Measurements from ENCODE around the gene DSN1. TPM values are rescaled to one million over a fixed set of nuclear protein-coding genes. Genes with fewer than 3 reads are reported as not detected.

Gene DSN1
- total and polyA plus RNA-seq, 9 of the 15 experiments (the other 6 are each of a cell fraction or from before 2014, with no cell fraction given) = 23.3 to 45.3 (median 31.1) TPM

DNA sequence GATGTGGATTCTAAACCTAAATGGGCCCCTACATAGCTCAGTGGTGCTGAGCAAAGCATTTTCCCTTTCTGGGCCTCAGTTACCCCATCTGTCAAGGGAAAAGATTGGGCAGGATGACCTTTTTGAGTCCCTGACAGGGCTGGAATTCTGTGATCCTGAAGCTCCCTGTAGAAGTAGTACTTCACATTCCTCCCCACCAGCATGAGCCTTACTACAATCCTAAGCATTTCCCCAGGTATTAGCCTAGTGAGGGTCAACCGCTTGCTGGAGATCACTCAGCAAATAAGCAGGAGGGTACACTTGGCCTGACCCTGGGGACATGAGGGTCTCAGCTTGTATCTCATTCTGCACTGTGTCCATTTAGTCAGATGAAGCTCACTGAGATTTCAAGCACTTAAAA, 41.1 kb downstream of the DSN1 start:
- no peak overlapping the region for H3K4me3 ChIP-seq
- H3K79me2 ChIP-seq (ENCODE audit: control insufficient read depth, insufficient read depth, low read length) = no peaks in the 10 kb centered on the region
- no peaks in the 10 kb centered on the region for H3K9me3 ChIP-seq (replicated peaks; ENCODE audit: control insufficient read depth, insufficient read depth, low read depth, low read length)
- H3K27ac ChIP-seq (ENCODE audit: extremely low read depth, low read depth, low read length) = no peak overlapping the region
- POLR2A ChIA-PET = interaction anchor here (0.6 to 3.2 kb wide), 3 partner anchors 10 to 41 kb away, joined by 3 to 17 read pairs (median 9); partner anchors contain the start of genes DSN1 and NDRG3
- CTCF ChIA-PET (ENCODE audit: low intra/inter-chr PET ratio) = no interaction called here
- intact Hi-C loops (cut with micrococcal nuclease) = no loop called here
- TF ChIP-seq, protein P1, sequence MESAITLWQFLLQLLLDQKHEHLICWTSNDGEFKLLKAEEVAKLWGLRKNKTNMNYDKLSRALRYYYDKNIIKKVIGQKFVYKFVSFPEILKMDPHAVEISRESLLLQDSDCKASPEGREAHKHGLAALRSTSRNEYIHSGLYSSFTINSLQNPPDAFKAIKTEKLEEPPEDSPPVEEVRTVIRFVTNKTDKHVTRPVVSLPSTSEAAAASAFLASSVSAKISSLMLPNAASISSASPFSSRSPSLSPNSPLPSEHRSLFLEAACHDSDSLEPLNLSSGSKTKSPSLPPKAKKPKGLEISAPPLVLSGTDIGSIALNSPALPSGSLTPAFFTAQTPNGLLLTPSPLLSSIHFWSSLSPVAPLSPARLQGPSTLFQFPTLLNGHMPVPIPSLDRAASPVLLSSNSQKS (CRISPR knock-in tag; IDR thresholded peaks at IDR 0.05) = no peak
- TF ChIP-seq NR1H2 (CRISPR knock-in tag; IDR thresholded peaks at IDR 0.05) = no peak
- no peak for TF ChIP-seq MAFF (IDR thresholded peaks at IDR 0.05; ENCODE audit: low read length)
- TF ChIP-seq, protein P2, sequence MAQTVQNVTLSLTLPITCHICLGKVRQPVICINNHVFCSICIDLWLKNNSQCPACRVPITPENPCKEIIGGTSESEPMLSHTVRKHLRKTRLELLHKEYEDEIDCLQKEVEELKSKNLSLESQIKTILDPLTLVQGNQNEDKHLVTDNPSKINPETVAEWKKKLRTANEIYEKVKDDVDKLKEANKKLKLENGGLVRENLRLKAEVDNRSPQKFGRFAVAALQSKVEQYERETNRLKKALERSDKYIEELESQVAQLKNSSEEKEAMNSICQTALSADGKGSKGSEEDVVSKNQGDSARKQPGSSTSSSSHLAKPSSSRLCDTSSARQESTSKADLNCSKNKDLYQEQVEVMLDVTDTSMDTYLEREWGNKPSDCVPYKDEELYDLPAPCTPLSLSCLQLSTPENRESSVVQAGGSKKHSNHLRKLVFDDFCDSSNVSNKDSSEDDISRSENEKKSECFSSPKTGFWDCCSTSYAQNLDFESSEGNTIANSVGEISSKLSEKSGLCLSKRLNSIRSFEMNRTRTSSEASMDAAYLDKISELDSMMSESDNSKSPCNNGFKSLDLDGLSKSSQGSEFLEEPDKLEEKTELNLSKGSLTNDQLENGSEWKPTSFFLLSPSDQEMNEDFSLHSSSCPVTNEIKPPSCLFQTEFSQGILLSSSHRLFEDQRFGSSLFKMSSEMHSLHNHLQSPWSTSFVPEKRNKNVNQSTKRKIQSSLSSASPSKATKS (CRISPR knock-in tag; IDR thresholded peaks at IDR 0.05) = no peak
- no peak for TF ChIP-seq ZNF586 (CRISPR knock-in tag; conservative IDR thresholded peaks at IDR 0.05)
- no peak for TF ChIP-seq TEAD2 (tag; IDR thresholded peaks at IDR 0.05)
- no peak for TF ChIP-seq THRAP3 (IDR thresholded peaks at IDR 0.05; ENCODE audit: borderline replicate concordance)
- TF ChIP-seq PML (IDR thresholded peaks at IDR 0.05; ENCODE audit: low read length) = no peak
- TF ChIP-seq, protein P3, sequence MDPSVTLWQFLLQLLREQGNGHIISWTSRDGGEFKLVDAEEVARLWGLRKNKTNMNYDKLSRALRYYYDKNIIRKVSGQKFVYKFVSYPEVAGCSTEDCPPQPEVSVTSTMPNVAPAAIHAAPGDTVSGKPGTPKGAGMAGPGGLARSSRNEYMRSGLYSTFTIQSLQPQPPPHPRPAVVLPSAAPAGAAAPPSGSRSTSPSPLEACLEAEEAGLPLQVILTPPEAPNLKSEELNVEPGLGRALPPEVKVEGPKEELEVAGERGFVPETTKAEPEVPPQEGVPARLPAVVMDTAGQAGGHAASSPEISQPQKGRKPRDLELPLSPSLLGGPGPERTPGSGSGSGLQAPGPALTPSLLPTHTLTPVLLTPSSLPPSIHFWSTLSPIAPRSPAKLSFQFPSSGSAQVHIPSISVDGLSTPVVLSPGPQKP (CRISPR knock-in tag; IDR thresholded peaks at IDR 0.05) = no peak
- no peak for TF ChIP-seq YBX1 (IDR thresholded peaks at IDR 0.05)
- no peak for TF ChIP-seq HDAC8 (tag; IDR thresholded peaks at IDR 0.05)
- TF ChIP-seq ESRRA (IDR thresholded peaks at IDR 0.05; ENCODE audit: borderline replicate concordance, low read depth) = no peak
- no peak for TF ChIP-seq ARID1B (IDR thresholded peaks at IDR 0.05)
- TF ChIP-seq MCM5 (IDR thresholded peaks at IDR 0.05; ENCODE audit: low read depth) = no peak
- TF ChIP-seq HDGF (IDR thresholded peaks at IDR 0.05) = no peak
- no peak for TF ChIP-seq NFIX (CRISPR knock-in tag; IDR thresholded peaks at IDR 0.05; ENCODE audit: low read depth)
- no peak for TF ChIP-seq KAT8 (IDR thresholded peaks at IDR 0.05; ENCODE audit: low read depth)
- 92% methylated on average over 1 of the region's 1 CpG for WGBS (ENCODE audit: insufficient coverage, low coverage, missing lambda C conversion rate)
- peaks cover 4 to 11% of the 10 kb centered on the region in 2 experiments; a peak in 3 of 5 replicates for H3K4me1 ChIP-seq (replicated peaks in 1 of 2; ENCODE audit: control insufficient read depth in 2 of 2, insufficient read depth in 2 of 2, low read length in 2 of 2)
- H3K9me1 ChIP-seq (ENCODE audit: control insufficient read depth, insufficient read depth, low read length) = no peaks in the 10 kb centered on the region
- H3K27me3 ChIP-seq (ENCODE audit: control insufficient read depth in 2 of 2, insufficient read depth in 2 of 2, low read length in 2 of 2) = no peaks in the 10 kb centered on the region
- H4K20me1 ChIP-seq (replicated peaks; ENCODE audit: control insufficient read depth, insufficient read depth, low read length) = no peaks in the 10 kb centered on the region
- H3K36me3 ChIP-seq (ENCODE audit: control insufficient read depth, insufficient read depth, low read length) = no peaks in the 10 kb centered on the region; the same call in 2 of the 3 replicates
- ATAC-seq (no peak), FAIRE-seq (no peak), DNase-seq (ENCODE audit: extremely low read depth in 1 of 4, low spot score in 3 of 4) (no peak)
- H2AFZ ChIP-seq (ENCODE audit: low read depth, low read length) = no peak overlapping the region
- H3K4me2 ChIP-seq (ENCODE audit: insufficient read depth, low read length) = no peak overlapping the region
- BruUV-seq (replicated peaks) = no TSS peak
- H3K9ac ChIP-seq (ENCODE audit: insufficient read depth in 1 of 2, low read depth in 2 of 2, low read length in 2 of 2) = no peak overlapping the region
- in situ Hi-C loops (cut with MboI) = no loop called here

Data from K562 (cell line).